ENCODE measurements around the gene RO60. TPM values are rescaled to one million over a fixed set of nuclear protein-coding genes. Genes with fewer than 3 reads are reported as not detected.
A peak's percentile ranks its signal among the peaks of the same experiment; 100 is the strongest.

The RO60 gene
- polyA plus RNA-seq, 10 donors: 22.2 to 32.5 (median 26.4) TPM

DNA sequence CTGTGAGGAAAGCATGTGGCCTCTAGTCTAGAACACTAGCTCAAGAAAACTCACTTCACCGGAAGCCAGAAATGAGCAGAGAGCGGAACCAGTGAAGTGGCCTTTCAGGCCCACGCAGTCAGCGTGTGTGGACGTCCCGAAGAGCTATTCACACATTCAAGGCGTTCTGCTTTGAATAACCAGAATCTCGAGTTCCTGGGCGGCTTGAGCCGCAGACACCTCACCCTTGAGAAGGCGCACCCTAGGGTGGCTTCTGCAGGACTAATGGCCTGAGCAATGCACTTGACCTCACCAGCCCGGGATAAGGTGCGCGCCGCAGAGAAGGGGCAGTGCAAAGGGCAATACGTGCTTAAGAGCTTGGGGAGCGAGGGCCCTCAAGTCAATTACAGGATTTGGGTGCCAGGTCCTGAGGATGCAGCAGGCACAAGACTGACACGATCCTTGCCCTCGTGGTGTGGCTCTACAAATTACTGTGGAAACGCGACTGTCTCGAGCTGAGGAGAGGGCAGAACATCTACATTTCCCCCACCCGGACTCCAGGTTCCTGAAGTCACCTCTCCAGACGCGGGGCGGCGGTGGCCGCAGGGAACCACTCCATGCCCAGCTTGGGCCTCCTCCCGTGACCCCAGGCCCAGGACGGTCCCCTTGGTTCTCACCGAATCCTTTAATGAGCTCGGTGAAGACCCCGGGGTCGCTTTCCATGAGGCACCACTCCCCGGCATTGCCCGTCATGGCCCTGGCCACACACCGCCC lies 707 bp upstream of the RO60 start:
- peak; percentile 19 to 77 (median 48) for DNase-seq

DNA sequence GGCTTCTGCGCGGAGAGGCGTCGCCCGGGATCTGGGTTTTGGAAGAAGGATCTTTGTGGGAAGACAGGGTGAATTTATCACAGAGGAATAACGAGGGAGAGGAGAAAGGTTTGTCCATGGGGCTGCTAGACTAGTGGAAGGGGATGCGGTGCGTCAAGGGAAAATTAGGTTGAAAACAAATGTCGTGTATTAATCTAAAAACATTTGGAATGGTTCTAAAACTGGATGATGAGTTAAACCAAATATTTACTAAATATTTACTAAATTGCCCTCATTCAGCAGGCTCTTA lies 647 bp downstream of the RO60 start:
- DNase-seq: no peak

DNA sequence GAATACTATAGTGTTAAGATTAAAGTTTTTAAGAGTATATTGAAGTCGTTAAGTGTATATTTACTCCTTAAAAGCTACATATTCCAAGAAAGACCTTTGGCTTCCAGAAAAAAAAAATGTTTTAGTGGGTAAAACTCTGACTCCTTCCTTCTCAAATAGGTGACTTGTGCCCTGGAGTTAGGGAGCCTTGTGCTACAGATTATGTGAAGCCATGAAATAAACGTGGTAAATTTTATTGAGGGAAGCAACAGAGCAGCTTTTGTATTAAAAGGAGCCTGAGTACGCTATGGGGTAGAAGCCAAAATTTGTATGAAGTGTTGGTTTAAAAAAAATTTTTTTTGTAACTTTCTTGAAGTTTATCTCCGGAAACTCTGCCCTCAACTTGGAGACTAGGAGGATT lies 994 bp downstream of the RO60 start:
- peak in 1 of 3 donors; percentile 5 for DNase-seq

DNA sequence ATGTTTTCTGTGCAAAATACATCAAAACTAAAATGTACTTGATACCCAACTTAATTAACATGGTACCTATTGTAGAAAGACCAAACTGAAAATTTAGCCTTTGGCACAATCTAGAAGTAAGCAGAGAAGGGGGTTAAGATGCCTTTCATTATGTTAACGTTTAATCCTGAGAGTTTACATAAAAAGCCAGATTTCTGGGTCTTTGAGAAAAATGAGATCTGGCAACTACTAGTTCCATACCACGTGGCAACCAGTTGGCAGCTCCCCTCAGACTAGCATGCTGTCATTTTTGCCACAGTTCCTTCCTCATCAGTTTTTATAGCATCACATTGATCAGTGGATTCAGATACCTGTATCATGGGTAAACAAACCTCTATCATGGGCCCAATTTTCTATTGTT lies 1.5 kb downstream of the RO60 start:
- DNase-seq: peak in 2 of 3 donors; percentile 4 to 21

DNA sequence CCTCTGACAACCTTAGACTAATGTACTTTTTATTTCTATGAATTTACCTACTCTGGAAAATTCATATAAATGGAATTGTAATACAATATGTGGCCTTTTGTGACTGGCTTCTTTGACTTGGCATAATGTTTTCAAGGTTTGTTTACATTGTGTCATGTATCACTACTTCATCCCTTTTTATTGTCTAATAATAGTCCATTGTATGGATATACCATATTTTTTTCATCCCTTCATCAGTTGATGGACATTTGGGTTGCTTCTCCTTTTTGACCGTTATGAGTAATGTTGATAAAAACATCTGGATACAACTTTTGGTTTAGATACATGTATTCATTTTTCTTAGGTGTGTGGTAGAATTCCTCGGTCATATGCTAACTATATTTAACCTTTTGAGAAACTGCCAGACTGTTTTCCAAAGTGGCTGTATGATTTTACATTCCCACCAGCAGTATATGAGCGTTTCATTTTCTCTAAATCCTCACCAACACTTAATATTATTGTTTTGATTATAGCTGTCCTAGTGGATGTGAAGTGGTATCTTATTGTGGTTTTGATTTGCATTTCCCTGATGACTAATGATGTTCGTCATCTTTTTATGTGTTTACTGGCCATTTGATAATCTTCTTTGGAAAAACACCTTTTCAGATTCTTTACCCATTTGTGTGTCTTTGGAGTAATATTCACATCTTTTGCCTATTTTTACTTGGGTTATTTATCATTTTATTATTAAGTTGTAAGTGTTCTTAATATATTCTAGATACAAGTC lies 3.5 kb downstream of the RO60 start:
- DNase-seq: no peak

DNA sequence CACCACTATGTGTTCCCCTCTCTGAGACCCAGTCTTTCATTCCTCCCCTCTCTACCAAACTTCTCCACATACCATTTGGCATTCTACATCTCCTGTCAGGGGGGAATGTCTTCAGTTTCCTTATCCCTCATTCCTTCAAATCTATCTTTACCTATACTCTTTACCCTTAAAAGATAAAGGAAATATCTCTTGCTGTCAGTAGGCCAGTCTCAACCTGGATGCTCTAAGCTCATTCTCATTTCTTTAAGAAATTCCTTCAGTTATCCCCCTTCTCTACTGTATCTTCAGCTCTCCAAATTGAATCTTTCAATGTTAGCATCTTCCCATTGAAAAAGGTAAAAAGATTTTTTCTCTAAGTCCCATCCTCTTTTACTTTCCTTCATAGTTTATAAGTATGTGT lies 6.5 kb downstream of the RO60 start:
- DNase-seq: no peak

DNA sequence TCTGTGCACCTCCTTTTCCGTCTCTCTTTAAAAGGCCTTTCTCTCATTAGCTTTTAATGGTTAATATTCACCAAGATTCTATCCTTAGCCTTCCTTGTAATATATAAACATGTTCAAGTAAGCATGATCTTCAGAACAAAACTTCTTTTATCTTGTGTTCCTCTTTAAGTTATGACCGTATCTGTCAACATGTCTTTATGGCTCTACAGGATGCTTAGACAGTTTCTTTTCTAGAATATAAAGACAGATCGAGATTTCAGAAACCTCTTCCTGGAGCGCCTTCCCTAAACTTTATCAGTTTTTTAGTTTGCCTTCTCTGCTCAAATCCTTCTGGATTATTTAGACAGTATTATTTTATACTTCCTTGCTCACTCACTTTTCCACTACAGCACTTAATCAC lies 7.2 kb downstream of the RO60 start:
- DNase-seq: no peak

DNA sequence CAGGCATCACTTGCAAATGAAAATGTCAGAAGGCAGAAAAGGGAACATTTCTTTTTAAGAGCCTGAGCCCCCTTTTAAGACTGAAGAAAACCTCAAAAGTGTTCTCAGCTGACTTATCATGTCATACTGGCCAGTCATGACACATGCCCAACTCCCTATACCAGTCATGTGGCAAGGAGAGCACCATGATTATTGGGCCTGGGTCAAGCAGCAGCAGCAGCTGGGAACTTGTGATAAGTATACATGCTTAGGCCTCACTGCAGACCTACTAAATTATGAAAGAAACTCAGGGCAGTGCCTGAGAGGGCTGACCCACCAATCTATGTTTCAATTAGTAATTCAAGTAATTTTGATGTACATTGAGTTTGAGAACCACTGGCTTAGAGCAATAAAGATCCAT lies 8.6 kb downstream of the RO60 start:
- no peak for DNase-seq

DNA sequence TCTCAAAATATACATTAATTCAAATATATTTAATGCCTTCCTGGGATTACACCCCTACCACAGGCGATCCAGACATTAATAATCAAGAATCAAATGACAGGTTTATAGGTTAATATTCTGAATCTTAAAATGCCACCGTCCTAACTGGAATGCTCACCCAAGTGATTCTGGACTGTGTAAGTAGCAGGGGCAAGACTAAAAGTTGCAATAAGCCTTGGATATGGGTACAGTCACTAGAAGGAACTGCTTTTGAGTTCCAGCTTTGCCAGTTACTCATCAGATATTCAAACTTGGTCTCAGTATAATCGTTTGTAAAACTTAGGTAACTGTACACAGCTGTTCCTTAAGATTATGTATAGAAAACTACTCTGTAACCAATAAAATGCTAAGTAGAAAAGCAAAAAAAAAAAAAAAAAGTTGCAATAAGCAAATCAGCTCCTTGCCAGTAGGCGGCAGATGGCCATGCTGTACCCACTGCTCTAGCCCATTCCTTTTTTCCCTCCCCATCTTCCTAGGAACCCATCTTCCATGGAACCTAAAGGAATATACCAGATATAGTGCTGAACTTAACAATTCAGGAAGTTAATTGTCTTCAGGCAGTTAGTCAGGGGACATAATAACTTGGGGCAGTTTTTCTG lies 10.5 kb downstream of the RO60 start:
- DNase-seq: no peak

DNA sequence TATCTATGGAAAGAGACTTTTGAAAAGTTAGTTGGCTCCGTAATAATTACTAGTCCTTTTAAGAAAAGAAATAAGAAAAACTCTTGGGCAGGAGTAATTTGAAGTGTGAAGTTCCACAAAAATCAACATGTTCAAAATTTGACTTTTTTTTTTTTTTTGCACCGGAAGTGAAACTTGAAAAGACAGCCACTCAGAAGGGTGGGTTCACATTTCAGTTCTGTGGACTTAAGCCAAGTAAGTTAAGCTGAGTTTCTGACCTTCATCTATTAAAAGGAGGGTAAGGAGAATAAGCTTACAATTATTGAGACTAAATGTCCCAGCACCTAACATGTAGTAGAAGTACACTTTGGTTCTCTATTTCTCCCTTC lies 11.0 kb downstream of the RO60 start:
- DNase-seq: peak in 1 of 3 donors; percentile 3

DNA sequence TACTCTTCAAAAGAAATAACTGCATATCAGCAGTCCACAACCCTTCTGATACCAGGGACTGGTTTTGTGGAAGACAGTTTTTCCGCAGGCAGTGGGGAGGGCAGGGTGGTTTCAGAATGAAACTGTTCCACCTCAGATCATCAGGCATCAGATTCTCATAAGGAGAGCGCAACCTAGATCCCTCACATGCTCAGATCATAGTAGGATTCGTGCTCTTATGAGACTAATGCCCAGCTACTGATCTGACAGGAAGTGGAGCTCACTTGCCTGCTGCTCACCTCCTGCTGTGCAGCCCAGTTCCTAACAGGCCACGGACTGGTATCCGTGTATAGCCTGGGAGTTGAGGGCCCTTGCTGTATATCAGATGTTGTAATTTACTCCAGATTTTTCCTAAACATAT lies 11.5 kb downstream of the RO60 start:
- no peak for DNase-seq

DNA sequence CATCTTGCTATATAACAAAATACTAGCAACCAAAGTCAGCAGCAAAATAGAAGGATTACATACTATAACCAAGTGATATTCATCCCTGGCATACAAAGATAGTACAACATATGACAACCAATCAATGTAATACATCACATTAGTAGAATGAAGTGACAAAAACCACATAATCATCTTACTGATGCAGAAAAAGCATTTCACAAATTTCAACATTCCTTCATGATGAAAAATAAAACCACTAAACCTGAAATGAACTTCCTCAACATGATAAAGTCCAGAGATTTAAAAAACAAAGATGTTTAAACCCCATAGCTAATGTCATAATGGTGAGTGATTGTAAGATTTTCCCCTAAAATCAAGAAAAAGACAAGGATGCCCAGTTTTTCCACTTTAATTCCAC lies 18.6 kb downstream of the RO60 start:
- no peak for DNase-seq

DNA sequence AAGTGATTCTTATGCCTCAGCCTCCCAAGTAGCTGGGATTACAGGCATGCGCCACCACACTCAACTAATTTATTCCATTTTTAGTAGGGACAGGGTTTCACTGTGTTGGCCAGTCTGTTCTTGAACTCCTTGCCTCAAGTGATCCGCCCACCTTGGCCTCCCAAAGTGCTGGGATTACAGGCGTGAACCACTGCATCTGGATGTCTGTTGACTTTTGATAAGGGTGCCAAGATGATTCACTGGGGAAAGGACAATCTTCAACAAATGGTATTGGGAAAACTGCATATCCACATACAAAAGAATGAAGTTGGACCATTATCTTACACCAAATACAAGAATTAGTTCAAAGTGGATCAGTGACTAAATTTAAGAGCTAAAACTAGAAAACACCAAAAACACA lies 19.8 kb downstream of the RO60 start:
- no peak for DNase-seq

DNA sequence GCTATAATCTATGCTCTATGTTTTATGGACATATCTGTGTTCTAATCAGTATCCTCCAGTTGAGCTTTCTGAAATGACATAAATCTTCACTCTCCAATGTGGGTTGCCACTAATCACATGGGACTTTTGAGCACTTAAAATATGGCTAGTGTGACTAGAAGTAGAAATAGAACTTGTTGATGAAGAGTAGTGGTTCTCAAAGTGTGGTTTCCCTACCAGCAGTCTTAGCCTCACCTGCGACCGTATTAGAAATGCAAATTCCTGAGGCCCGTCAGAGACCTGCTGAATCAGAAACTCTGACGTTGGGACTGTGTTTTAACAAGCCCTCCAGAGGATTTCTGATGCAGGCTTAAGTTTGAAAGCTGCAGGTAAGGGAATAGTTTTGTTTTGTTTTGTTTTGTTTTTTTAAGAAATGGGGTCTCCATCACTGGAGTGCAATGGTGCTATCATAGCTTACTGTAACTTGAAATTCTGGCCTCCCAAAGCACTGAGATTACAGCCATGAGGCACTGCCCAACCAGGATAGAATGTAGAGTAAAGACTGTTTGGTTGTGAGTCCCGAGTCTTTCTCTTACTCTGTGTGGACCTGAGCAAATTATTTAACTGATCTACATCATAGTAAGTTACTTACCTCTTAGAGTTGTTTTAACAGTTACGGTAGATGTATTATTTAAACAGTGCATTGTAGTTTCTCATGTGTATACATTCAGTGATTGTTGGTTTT lies 24.1 kb downstream of the RO60 start:
- DNase-seq: no peak

DNA sequence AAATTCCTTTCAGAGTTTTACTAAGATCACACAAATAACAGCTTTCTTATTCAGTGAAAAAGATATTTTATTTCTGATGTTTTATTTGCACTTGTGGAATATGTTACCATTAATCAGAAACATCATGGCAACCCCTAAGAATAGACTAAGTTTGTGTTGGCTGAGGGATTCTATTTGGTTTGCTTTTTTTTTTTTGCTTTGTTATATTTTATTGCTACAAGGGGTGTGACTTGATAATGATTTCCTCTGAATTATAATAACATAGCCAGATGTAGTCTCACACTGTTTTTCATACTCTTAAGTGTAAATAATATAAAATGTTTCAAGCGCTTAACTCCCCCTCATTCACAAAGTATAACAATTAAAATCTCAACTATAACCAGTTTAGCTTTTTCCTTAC lies 25.9 kb downstream of the RO60 start:
- DNase-seq: no peak

DNA sequence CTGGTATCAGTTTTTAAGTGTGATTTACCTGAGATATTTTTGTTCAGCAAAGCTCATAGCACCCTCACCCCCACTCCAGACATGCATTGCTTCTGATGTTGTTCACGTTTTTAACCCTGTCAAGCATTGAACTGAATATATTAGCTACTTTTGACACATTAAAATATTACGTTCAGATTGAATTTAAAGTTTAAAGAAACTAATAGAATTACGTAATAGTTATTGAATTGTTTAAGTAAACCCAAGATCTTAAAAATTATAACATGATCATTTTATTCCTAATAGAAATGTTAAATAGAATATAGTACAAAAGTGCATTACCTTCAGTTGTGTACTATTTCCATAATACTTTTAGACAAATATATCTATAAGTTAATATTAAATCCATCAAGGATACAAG lies 26.9 kb downstream of the RO60 start:
- no peak for DNase-seq

DNA sequence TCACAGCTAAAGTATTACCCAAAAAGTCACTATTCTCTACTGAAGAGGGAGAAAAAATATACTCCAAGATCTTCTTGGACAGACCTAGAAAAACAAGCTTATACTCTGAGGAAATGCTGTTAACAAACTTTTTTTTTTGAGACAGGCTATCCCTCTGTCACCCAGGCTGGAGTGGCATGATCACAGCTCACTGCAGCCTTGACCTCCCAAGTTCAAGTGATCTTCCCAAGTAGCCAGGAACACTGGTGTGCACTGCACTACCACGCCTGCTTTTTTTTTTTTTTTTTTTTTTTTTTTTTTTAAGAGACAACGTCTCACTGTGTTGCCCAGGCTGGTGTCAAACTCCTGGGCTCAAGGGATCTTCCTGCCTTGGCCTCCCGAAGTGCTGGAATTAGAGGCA lies 28.5 kb downstream of the RO60 start:
- no peak for DNase-seq

DNA sequence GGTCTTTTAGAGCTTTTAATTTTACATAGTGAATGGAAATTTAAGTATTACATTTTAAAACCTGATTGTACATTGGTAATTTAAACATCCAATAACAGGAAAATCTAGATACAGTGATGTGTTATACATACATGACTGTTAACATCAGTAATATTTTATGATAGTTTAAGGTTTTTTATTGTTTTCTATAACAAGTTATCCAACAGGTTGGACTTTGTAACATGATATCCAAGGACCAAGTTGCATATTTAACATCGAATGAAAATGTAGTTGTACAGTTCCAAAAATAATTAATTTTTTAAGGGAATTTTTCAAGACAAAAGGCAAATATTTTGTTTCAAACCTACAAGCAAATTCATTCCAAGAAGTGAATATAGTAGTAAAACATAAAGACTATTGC lies 31.5 kb downstream of the RO60 start:
- no peak for DNase-seq

DNA sequence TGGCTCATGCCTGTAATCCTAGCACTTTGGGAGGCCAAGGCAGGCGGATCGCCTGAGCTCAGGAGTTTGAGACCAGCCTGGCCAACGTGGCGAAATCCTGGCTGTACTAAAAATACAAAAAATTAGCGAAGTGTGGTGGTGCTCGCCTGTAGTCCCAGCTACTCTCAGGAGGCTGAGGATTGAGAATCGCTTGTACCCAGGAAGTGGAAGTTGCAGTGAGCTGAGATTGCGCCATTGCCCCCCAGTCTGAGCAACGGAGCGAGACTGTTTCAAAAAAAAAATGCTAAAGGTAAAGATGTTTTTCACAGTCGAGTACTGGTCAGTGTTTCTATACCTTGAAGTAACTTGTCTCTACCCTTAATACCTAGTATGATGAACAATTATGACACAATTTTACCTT lies 34.7 kb downstream of the RO60 start:
- no peak for DNase-seq

DNA sequence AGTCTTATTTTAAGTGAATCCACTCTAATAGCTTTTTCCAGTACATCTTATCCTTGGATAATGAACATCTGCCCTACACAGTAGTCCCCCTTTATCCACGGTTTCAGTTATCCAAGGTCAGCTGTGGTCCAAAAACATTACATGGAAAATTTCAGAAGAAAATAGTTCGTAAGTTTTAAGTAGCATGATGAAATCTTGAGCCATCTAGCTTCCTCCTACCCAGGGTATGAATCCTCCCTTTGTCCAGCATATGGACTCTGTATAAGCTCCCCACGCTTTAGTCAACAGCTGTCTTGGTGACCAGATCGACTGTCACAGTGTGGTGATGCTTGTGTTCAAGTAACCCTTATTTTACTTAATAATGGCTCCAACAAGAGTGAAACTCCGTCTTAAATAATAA lies 43.2 kb downstream of the RO60 start:
- no peak for DNase-seq

DNA sequence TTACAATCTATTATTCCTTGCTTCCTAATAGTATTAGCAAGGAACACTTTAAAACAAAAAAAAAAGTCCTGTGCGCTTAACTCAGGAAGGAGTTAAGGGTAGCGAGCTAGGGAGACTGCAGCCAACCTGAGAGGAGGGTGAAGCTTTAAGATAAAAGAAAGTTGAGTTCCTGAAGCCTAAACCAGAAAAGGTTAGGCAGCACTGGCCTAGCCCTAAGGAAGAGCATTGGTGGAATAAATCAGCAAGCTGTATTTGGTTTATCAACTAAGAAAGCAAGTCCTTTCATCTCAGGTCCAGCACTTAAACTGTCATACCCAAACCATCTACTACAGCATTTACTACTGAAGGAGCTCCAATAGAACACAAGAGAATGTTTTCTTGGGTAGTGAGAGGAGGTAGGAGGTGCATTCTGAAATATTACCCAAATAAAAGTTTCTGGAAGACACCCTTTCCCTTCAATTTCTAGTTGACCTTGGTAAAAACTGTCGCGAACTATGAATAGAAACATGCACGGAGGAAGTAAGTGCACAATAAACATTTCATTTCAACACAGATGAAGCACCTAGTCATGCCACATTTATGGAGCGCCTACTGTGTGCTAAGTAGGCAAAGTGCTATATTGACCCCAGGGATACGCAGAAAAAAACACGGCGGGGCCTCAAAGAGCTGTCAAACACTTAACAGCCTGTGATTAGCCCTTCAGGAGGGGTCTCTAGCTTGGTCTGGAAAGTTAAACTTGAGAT lies 44.5 kb downstream of the RO60 start:
- peak in 1 of 3 donors; percentile 7 for DNase-seq

DNA sequence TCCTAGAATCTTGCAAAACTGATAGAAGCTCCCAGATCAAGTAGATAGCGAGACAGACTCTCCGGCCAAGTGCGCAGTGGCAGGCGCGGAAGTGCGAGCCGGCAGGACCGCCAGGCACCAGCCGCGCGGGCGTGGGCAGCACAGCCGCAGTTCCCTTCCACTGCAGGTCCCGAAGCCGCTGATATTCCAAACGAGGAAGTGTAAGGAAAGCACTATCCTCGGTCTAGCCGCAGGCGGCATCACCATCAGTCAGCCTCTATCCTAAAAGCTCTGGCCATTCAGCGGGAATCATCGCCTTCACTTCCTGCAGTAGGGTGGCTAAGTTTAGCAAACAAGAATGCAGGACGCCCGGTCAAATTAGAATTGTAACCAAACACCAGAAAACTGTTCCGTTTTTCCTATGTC lies 45.1 kb downstream of the RO60 start:
- DNase-seq: peak in 2 of 3 donors; percentile 34 to 43

All from muscle of back (tissue), 11 donors.